Trophoblast cell (in vitro differentiated cells and primary cell): ENCODE data around the gene SLC7A4. TPM values are rescaled to one million over a fixed set of nuclear protein-coding genes. Genes with fewer than 3 reads are reported as not detected.

Source experiments
- DNase-seq, 2 donors: peaks; one replicate each; pipeline ENCODE4 v3.0.0-alpha.2; 2016
- H2AFZ ChIP-seq: 2 replicates; pipeline ENCODE4 v1.6.1; 2013; ENCODE audit warnings: low read length, moderate library complexity, mild to moderate bottlenecking; ENCODE audit not compliant: insufficient read depth, poor library complexity
- H2AK5ac ChIP-seq: 2 replicates; pipeline ENCODE4 v1.6.1; 2013; ENCODE audit warnings: mild to moderate bottlenecking, low read length
- H2BK120ac ChIP-seq: 2 replicates; pipeline ENCODE4 v1.6.1; 2013; ENCODE audit warnings: low read length, mild to moderate bottlenecking, moderate library complexity; ENCODE audit not compliant: insufficient read depth, poor library complexity
- H2BK12ac ChIP-seq: 2 replicates; pipeline ENCODE4 v1.6.1; 2013; ENCODE audit warnings: mild to moderate bottlenecking, low read length, moderate library complexity
- H2BK5ac ChIP-seq: 2 replicates; pipeline ENCODE4 v1.6.1; 2013; ENCODE audit warnings: low read length, low read depth, moderate library complexity, mild to moderate bottlenecking; ENCODE audit not compliant: poor library complexity
- H3K14ac ChIP-seq: 2 replicates; pipeline ENCODE4 v1.6.1; 2013; ENCODE audit warnings: mild to moderate bottlenecking, low read length
- H3K18ac ChIP-seq: 2 replicates; pipeline ENCODE4 v1.6.1; 2013; ENCODE audit warnings: mild to moderate bottlenecking, low read length
- H3K23ac ChIP-seq: 2 replicates; pipeline ENCODE4 v1.6.1; 2013; ENCODE audit warnings: low read length
- H3K27ac ChIP-seq: 2 replicates; pipeline ENCODE4 v1.5.1; 2013; ENCODE audit warnings: low read depth, mild to moderate bottlenecking, inconsistent platforms, low read length, moderate library complexity
- H3K27me3 ChIP-seq: 2 replicates; pipeline ENCODE4 v1.6.1; 2013; ENCODE audit warnings: inconsistent platforms, mild to moderate bottlenecking, low read length, moderate library complexity; ENCODE audit not compliant: insufficient read depth
- H3K36me3 ChIP-seq, 2 experiments: 1 replicate in 1 of 2; 2 replicates in 1 of 2; pipeline ENCODE4 v1.6.1; 2013; ENCODE audit warnings: low read length in 2 of 2, mild to moderate bottlenecking in 2 of 2, moderate library complexity in 1 of 2; ENCODE audit not compliant: insufficient read depth in 2 of 2, control insufficient read depth in 1 of 2
- H3K4ac ChIP-seq: 2 replicates; pipeline ENCODE4 v1.6.1; 2013; ENCODE audit warnings: low read depth, mild to moderate bottlenecking, low read length, moderate library complexity
- H3K4me1 ChIP-seq, 2 experiments: 1 replicate in 1 of 2; 2 replicates in 1 of 2; pipeline ENCODE4 v1.6.1; 2013; ENCODE audit warnings: low read length in 2 of 2, mild to moderate bottlenecking in 2 of 2, moderate library complexity in 1 of 2; ENCODE audit not compliant: insufficient read depth in 2 of 2, control insufficient read depth in 1 of 2
- H3K4me2 ChIP-seq: 2 replicates; pipeline ENCODE4 v1.6.1; 2013; ENCODE audit warnings: inconsistent platforms, mild to moderate bottlenecking, low read length, moderate library complexity
- H3K4me3 ChIP-seq: 2 replicates; pipeline ENCODE4 v1.5.1; 2013; ENCODE audit warnings: mild to moderate bottlenecking, low read depth, low read length, inconsistent platforms
- H3K79me1 ChIP-seq: one replicate; pipeline ENCODE4 v1.6.1; 2013; ENCODE audit warnings: low read length
- H3K79me2 ChIP-seq: 2 replicates; pipeline ENCODE4 v1.6.1; 2013; ENCODE audit warnings: low read length, mild to moderate bottlenecking; ENCODE audit not compliant: control insufficient read depth, insufficient read depth, poor library complexity
- H3K9ac ChIP-seq: 2 replicates; pipeline ENCODE4 v1.6.1; 2013; ENCODE audit warnings: mild to moderate bottlenecking, low read length
- H3K9me3 ChIP-seq: 2 replicates; pipeline ENCODE4 v1.6.1; 2013; ENCODE audit warnings: low read depth, mild to moderate bottlenecking, control low read depth, inconsistent platforms, low read length; ENCODE audit not compliant: insufficient read depth
- H4K12ac ChIP-seq: 2 replicates; pipeline ENCODE4 v1.6.1; 2013; ENCODE audit warnings: low read depth, mild to moderate bottlenecking, low read length, moderate library complexity
- H4K8ac ChIP-seq: 2 replicates; pipeline ENCODE4 v1.6.1; 2013; ENCODE audit warnings: low read depth, mild to moderate bottlenecking, low read length, moderate library complexity
- H4K91ac ChIP-seq: one replicate; pipeline ENCODE4 v1.6.1; 2013; ENCODE audit warnings: low read depth, mild to moderate bottlenecking, low read length, moderate library complexity
- WGBS: extraction: QIAGEN DNeasy Blood & Tissue Kit; methylation state at CpG from one replicate; pipeline ENCODE4 v1.1.7; 2013; ENCODE audit warnings: missing lambda C conversion rate; ENCODE audit not compliant: insufficient read length, insufficient coverage; ENCODE audit errors: extremely low coverage; 5-methylcytosine and 5-hydroxymethylcytosine counted together
- polyA plus RNA-seq: library from polyadenylated mRNA; stranded (reverse); fragments of 200-250 nt; gene quantifications from 2 replicates; pipeline ENCODE4 v1.2.3, GENCODE V29; 2013

The SLC7A4 gene
- polyA plus RNA-seq, result 9.1 and 11.2 TPM in 2 replicates

- Histone ChIP-seq H3K14ac (peak within 1 kb of the TSS; percentile 82), H3K79me2 (peaks cover 2% of the 10 kb centered on the region), H2AK5ac (peak within 1 kb of the TSS; percentile 80), H2BK120ac (peak within 1 kb of the TSS; percentile 85), H2BK5ac (peak within 1 kb of the TSS; percentile 80), H3K9ac (no peak within 1 kb of the TSS), H3K27ac (peak within 1 kb of the TSS; percentile 84), H4K12ac (no peak within 1 kb of the TSS), H3K79me1 (peaks cover 20% of the 10 kb centered on the region), H3K4me2 (peak within 1 kb of the TSS; percentile 83), H3K23ac (no peak within 1 kb of the TSS), H4K91ac (peak within 1 kb of the TSS; percentile 80), H3K36me3 (no peaks in the 10 kb centered on the region), H2AFZ (peak within 1 kb of the TSS; percentile 32), H3K4me3 (peak within 1 kb of the TSS; percentile 52), H3K18ac (peak within 1 kb of the TSS; percentile 62), H3K4ac (peak within 1 kb of the TSS; percentile 53), H3K27me3 (no peaks in the 10 kb centered on the region), H2BK12ac (peak within 1 kb of the TSS; percentile 78), H4K8ac (peak within 1 kb of the TSS; percentile 52), H3K4me1 (peaks cover 37 to 40% of the 10 kb centered on the region in 2 experiments), H3K9me3 (no peaks in the 10 kb centered on the region)
- WGBS, result no CpG with 5 or more reads among the region's 59 CpGs
- peak in 1 of 2 donors; percentile 18 for DNase-seq
Observed at GRCh38 chr22:21032037-21032867, at the start of gene SLC7A4. Gene SLC7A4, minus strand, starts transcription at chr22:21032561. Its CDS starts 749 bp downstream, at chr22:21031812.

GRCh38 chr22:21080435-21081137 is 48.2 kb upstream of the SLC7A4 start:
- Histone ChIP-seq H3K36me3 (no peaks in the 10 kb centered on the region), H3K9ac (no peak overlapping the region), H3K23ac (no peak overlapping the region), H3K79me1 (no peaks in the 10 kb centered on the region), H3K4ac (no peak overlapping the region), H2BK12ac (no peak overlapping the region), H4K12ac (no peak overlapping the region), H3K4me3 (no peak overlapping the region), H2AFZ (no peak overlapping the region), H3K14ac (no peak overlapping the region), H2AK5ac (no peak overlapping the region), H4K91ac (no peak overlapping the region), H3K79me2 (no peaks in the 10 kb centered on the region), H2BK5ac (no peak overlapping the region), H3K27me3 (no peaks in the 10 kb centered on the region), H2BK120ac (no peak overlapping the region), H3K4me1 (no peaks in the 10 kb centered on the region), H3K9me3 (no peaks in the 10 kb centered on the region), H4K8ac (no peak overlapping the region), H3K27ac (no peak overlapping the region), H3K18ac (no peak overlapping the region), H3K4me2 (no peak overlapping the region)
- whole genome bisulfite sequencing, result no CpG with 5 or more reads among the region's 31 CpGs
- DNase-seq, result peak in 1 of 2 donors; percentile 57

- no peak overlapping the region for H3K4me3 ChIP-seq
- H4K91ac ChIP-seq, result no peak overlapping the region
- H3K4me1 ChIP-seq, result no peaks in the 10 kb centered on the region
- no peaks in the 10 kb centered on the region for H3K36me3 ChIP-seq
- no peak for DNase-seq
- no peak overlapping the region for H2AK5ac ChIP-seq
- no peak overlapping the region for H3K14ac ChIP-seq
- no peaks in the 10 kb centered on the region for H3K9me3 ChIP-seq
- H3K27me3 ChIP-seq, result no peaks in the 10 kb centered on the region
- WGBS, result no CpG with 5 or more reads among the region's 5 CpGs
- H2AFZ ChIP-seq, result no peak overlapping the region
- H3K4me2 ChIP-seq, result no peak overlapping the region
- no peak overlapping the region for H4K8ac ChIP-seq
- H4K12ac ChIP-seq, result no peak overlapping the region
- no peak overlapping the region for H3K9ac ChIP-seq
- H2BK5ac ChIP-seq, result no peak overlapping the region
- no peak overlapping the region for H3K23ac ChIP-seq
- H3K79me2 ChIP-seq, result no peaks in the 10 kb centered on the region
- H2BK12ac ChIP-seq, result no peak overlapping the region
- no peak overlapping the region for H3K27ac ChIP-seq
- H3K4ac ChIP-seq, result no peak overlapping the region
- H3K79me1 ChIP-seq, result no peaks in the 10 kb centered on the region
- no peak overlapping the region for H2BK120ac ChIP-seq
- no peak overlapping the region for H3K18ac ChIP-seq
Observed at GRCh38 chr22:21079493-21079892, 47.1 kb upstream of the SLC7A4 start.

GRCh38 chr22:21078916-21079315 is 46.6 kb upstream of the SLC7A4 start:
- H3K23ac ChIP-seq, result no peak overlapping the region

More at GRCh38 chr22:21078916-21079315, 46.6 kb upstream of the SLC7A4 start:
- H2BK120ac ChIP-seq, result no peak overlapping the region
- H2BK5ac ChIP-seq, result no peak overlapping the region
- H3K4ac ChIP-seq, result no peak overlapping the region
- no peak overlapping the region for H3K9ac ChIP-seq
- no peaks in the 10 kb centered on the region for H3K9me3 ChIP-seq
- no peaks in the 10 kb centered on the region for H3K4me1 ChIP-seq
- DNase-seq, result no peak
- H3K4me2 ChIP-seq, result no peak overlapping the region
- no peaks in the 10 kb centered on the region for H3K79me1 ChIP-seq
- H3K36me3 ChIP-seq, result no peaks in the 10 kb centered on the region
- H3K79me2 ChIP-seq, result no peaks in the 10 kb centered on the region
- no peak overlapping the region for H3K4me3 ChIP-seq
- H3K14ac ChIP-seq, result no peak overlapping the region
- no peaks in the 10 kb centered on the region for H3K27me3 ChIP-seq
- H2AK5ac ChIP-seq, result no peak overlapping the region
- no peak overlapping the region for H3K27ac ChIP-seq
- WGBS, result no CpG with 5 or more reads among the region's 11 CpGs
- no peak overlapping the region for H2AFZ ChIP-seq
- H4K8ac ChIP-seq, result no peak overlapping the region
- no peak overlapping the region for H4K12ac ChIP-seq
- no peak overlapping the region for H3K18ac ChIP-seq
- no peak overlapping the region for H4K91ac ChIP-seq
- no peak overlapping the region for H2BK12ac ChIP-seq
